Thyroid gland (tissue), 4 donors: ENCODE measurements around the gene DNAJC19.

Experiments used
- POLR2A ChIP-seq, 2 donors: fragments of 450-650 bp; IDR thresholded peaks; one replicate each; pipeline ENCODE4 v1.6.1; 2017; ENCODE audit warnings: antibody characterized with exemption in 2 of 2, mild to moderate bottlenecking in 2 of 2, moderate library complexity in 1 of 2
- TF ChIP-seq, protein P1 (sequence below), 6 experiments: fragments of 200-600 bp in 3 of 6; fragments of 450-650 bp in 3 of 6; sonication (generic) in 3 of 6; IDR thresholded peaks; one replicate each; pipeline ENCODE4 v1.5.1; 2016 to 2019; ENCODE audit warnings: antibody characterized with exemption in 6 of 6, mild to moderate bottlenecking in 2 of 6, inconsistent platforms in 1 of 6, moderate library complexity in 1 of 6

GRCh38 chr3:180962530-180962929 is 27.0 kb downstream of the DNAJC19 start:
- TF ChIP-seq, protein P1, sequence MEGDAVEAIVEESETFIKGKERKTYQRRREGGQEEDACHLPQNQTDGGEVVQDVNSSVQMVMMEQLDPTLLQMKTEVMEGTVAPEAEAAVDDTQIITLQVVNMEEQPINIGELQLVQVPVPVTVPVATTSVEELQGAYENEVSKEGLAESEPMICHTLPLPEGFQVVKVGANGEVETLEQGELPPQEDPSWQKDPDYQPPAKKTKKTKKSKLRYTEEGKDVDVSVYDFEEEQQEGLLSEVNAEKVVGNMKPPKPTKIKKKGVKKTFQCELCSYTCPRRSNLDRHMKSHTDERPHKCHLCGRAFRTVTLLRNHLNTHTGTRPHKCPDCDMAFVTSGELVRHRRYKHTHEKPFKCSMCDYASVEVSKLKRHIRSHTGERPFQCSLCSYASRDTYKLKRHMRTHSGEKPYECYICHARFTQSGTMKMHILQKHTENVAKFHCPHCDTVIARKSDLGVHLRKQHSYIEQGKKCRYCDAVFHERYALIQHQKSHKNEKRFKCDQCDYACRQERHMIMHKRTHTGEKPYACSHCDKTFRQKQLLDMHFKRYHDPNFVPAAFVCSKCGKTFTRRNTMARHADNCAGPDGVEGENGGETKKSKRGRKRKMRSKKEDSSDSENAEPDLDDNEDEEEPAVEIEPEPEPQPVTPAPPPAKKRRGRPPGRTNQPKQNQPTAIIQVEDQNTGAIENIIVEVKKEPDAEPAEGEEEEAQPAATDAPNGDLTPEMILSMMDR (IDR thresholded peaks at IDR 0.05) = no peak
- no peak for TF ChIP-seq POLR2A (IDR thresholded peaks at IDR 0.05)
